Panc1 (cell line): ENCODE data around the gene ABCC1.

ENCODE experiments used
- POLR2AphosphoS5 ChIP-seq: IDR thresholded peaks from 2 replicates; pipeline ENCODE4 v1.6.1; 2012; ENCODE audit warnings: mild to moderate bottlenecking, low read depth, low read length, moderate library complexity
- REST ChIP-seq, 2 experiments: IDR thresholded peaks; 2 replicates each; pipeline ENCODE4 v1.6.1; 2011 to 2012; ENCODE audit warnings: low read depth in 2 of 2, control low read depth in 1 of 2, low read length in 1 of 2, mild to moderate bottlenecking in 1 of 2, moderate library complexity in 1 of 2; ENCODE audit not compliant: insufficient read depth in 1 of 2
- SIN3A ChIP-seq: IDR thresholded peaks from 2 replicates; pipeline ENCODE4 v1.6.1; 2012; ENCODE audit warnings: low read depth, mild to moderate bottlenecking, low read length, moderate library complexity, borderline replicate concordance; ENCODE audit not compliant: insufficient read depth
- TF ChIP-seq, protein P1 (sequence below): fragments of 450-650 bp; IDR thresholded peaks from 2 replicates; pipeline ENCODE4 v1.5.1; 2017; ENCODE audit warnings: mild to moderate bottlenecking

- no peak for TF ChIP-seq REST (IDR thresholded peaks at IDR 0.05; ENCODE audit: insufficient read depth in 1 of 2, low read depth in 2 of 2, low read length in 1 of 2)
- TF ChIP-seq, protein P1, sequence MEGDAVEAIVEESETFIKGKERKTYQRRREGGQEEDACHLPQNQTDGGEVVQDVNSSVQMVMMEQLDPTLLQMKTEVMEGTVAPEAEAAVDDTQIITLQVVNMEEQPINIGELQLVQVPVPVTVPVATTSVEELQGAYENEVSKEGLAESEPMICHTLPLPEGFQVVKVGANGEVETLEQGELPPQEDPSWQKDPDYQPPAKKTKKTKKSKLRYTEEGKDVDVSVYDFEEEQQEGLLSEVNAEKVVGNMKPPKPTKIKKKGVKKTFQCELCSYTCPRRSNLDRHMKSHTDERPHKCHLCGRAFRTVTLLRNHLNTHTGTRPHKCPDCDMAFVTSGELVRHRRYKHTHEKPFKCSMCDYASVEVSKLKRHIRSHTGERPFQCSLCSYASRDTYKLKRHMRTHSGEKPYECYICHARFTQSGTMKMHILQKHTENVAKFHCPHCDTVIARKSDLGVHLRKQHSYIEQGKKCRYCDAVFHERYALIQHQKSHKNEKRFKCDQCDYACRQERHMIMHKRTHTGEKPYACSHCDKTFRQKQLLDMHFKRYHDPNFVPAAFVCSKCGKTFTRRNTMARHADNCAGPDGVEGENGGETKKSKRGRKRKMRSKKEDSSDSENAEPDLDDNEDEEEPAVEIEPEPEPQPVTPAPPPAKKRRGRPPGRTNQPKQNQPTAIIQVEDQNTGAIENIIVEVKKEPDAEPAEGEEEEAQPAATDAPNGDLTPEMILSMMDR: no peak
- TF ChIP-seq SIN3A: no peak
- no peak for TF ChIP-seq POLR2AphosphoS5
Measured at GRCh38 chr16:15993541-15993940, 44.1 kb downstream of the ABCC1 start.
